NCI-H345 treated with DMSO at 0.1 percent for 48 hours (cell line): ENCODE measurements around the gene NTF4.
"Not testable (repeated sequence)": the region's sequence is repeated elsewhere in the genome, so short reads cannot be mapped to it uniquely, and the experiment has no call there.

Experiments
- DNase-seq: peaks from one replicate; lab custom pipeline; 2025; ENCODE audit not compliant: unreplicated experiment; lab: John Stamatoyannopoulos, UW

NTF4 gene

GRCh38 chr19:49057636-49058234, 6.9 kb downstream of the NTF4 start, which contains the start of gene CGB7:
CGB7 (minus strand) TSS chr19:49057749; CDS start chr19:49055375, 2,374 bp downstream.
- DNase-seq = no peak

GRCh38 chr19:49056902-49057596, 7.6 kb downstream of the NTF4 start:
- DNase-seq = not testable (repeated sequence)

GRCh38 chr19:49056101-49056901, 8.3 kb downstream of the NTF4 start:
- no peak for DNase-seq

- not testable (repeated sequence) for DNase-seq
Observed at GRCh38 chr19:49050376-49051033, 14.1 kb downstream of the NTF4 start.

- DNase-seq = not testable (repeated sequence)
Observed at GRCh38 chr19:49049834-49050233, 14.8 kb downstream of the NTF4 start.

GRCh38 chr19:49049011-49049410, 15.6 kb downstream of the NTF4 start, which contains the start of gene CGB8:
CGB8 (minus strand) TSS chr19:49049111; CDS start chr19:49048739, 372 bp downstream.
- not testable (repeated sequence) for DNase-seq

GRCh38 chr19:49043548-49043947, 21.1 kb downstream of the NTF4 start, which contains the start of gene CGB5:
CGB5 (plus strand) TSS chr19:49043848; CDS start chr19:49044210, 362 bp downstream.
- not testable (repeated sequence) for DNase-seq

GRCh38 chr19:49042666-49043065, 22.0 kb downstream of the NTF4 start:
- DNase-seq = not testable (repeated sequence)

GRCh38 chr19:49042177-49042576, 22.4 kb downstream of the NTF4 start:
- DNase-seq = no peak

GRCh38 chr19:49039736-49040135, 24.9 kb downstream of the NTF4 start:
- not testable (repeated sequence) for DNase-seq

- not testable (repeated sequence) for DNase-seq
Observed at GRCh38 chr19:49038557-49039276, 25.9 kb downstream of the NTF4 start.

- not testable (repeated sequence) for DNase-seq
Observed at GRCh38 chr19:49038111-49038510, 26.5 kb downstream of the NTF4 start.

GRCh38 chr19:49036815-49037214, 27.8 kb downstream of the NTF4 start, which contains the start of gene CGB1:
CGB1 (minus strand) TSS chr19:49036895; CDS start chr19:49036711, 184 bp downstream.
- not testable (repeated sequence) for DNase-seq

GRCh38 chr19:49031642-49032301, 32.8 kb downstream of the NTF4 start, which contains the start of gene CGB2:
CGB2 (plus strand) TSS chr19:49031890; CDS start chr19:49032096, 206 bp downstream.
- not testable (repeated sequence) for DNase-seq

GRCh38 chr19:49030323-49030722, 34.3 kb downstream of the NTF4 start:
- not testable (repeated sequence) for DNase-seq

GRCh38 chr19:49029749-49030148, 34.9 kb downstream of the NTF4 start:
- not testable (repeated sequence) for DNase-seq

- DNase-seq = not testable (repeated sequence)
Observed at GRCh38 chr19:49028686-49029085, 35.9 kb downstream of the NTF4 start.

- not testable (repeated sequence) for DNase-seq
Observed at GRCh38 chr19:49025599-49025998, 39.0 kb downstream of the NTF4 start.

- DNase-seq = not testable (repeated sequence)
Observed at GRCh38 chr19:49025088-49025487, 39.5 kb downstream of the NTF4 start.
